ENCODE data around the gene B4GALT4.

B4GALT4 gene

DNA sequence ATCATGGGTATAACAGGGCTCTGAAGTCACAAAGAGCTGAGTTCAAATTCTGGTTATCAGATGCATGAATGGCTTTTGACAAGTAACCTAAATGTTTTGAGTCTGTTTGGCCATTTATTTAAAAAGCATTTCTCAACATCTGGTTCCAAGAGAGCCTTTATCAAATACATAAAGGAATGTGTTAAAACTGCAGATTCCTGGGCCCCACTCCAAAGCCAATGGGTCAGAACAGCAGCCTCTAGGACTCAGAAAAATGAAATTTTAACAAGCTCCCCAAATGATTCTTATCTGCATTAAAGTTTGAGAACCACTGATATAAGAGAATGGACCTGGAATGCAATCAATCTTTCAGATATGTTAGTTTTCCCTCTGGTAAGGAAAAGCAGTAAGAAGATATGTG lies 3.4 kb downstream of the B4GALT4 start:
- no peak for DNase-seq (ENCODE audit: low read depth in 1 of 2, low spot score in 1 of 2)

DNA sequence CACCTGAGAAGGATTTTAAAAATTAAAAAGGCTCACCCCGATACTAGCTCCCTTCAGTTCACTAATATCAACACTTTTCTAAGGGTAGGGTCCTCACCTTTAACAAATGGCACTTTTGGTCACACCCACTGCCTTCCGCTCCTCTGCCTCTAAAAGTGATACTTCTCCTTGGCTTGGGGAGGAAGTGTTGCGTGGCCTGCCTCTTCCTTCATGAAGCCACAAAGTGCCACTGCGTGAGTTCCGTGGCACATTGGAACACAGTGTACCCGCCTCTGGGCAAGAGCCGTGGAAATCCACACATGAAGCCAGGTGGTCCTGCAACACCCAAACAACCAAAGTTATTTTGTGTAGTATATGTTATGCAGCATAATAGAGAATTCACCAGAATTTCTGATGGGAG lies 3.9 kb downstream of the B4GALT4 start:
- no peak for DNase-seq (ENCODE audit: low read depth in 1 of 2, low spot score in 1 of 2)

- DNase-seq (ENCODE audit: low read depth in 1 of 2, low spot score in 1 of 2) = no peak
Observed at GRCh38 chr3:119235151-119235550, 5.5 kb downstream of the B4GALT4 start.

DNA sequence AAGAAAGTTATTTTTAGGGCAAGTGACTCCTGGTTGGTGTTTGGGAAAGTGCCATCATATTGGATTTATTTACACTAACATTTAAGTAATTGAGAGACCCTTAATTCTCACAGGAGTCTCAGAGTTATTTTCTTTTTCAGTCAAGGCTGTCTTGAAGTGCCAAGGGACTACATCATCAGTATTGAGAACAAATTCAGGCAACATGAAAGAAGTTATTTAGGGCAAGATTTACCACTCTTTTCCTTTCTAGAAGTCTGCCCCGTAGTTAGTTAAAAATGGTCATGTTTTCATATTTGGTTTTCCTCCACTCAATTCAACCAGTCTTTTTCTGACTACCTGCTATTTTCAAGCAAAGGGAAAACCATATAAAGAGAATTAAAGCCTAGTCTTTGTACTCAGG lies 6.1 kb downstream of the B4GALT4 start:
- DNase-seq (ENCODE audit: low read depth in 1 of 2, low spot score in 1 of 2) = no peak

DNA sequence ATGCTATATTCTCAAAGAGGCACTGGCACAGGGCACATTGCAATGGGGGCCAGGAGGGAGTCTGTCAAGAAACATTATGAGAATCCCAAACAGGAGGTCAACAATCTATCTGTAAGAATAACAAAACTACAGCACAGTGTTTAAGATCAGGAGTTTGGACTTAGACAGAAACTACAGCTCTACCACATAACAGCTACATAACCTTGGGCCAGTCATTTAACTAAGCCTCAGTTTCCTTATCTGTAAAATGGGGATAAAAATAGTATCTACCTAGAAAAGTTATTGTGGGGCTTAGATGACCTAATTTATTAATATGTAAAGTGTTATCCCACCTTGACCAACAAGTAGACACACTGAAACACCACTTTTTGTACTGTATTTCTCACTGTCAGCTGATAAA lies 9.9 kb downstream of the B4GALT4 start:
- no peak for DNase-seq (ENCODE audit: low read depth in 1 of 2, low spot score in 1 of 2)

- no peak for DNase-seq (ENCODE audit: low read depth in 1 of 2, low spot score in 1 of 2)
Observed at GRCh38 chr3:119230071-119230470, 10.6 kb downstream of the B4GALT4 start.

DNA sequence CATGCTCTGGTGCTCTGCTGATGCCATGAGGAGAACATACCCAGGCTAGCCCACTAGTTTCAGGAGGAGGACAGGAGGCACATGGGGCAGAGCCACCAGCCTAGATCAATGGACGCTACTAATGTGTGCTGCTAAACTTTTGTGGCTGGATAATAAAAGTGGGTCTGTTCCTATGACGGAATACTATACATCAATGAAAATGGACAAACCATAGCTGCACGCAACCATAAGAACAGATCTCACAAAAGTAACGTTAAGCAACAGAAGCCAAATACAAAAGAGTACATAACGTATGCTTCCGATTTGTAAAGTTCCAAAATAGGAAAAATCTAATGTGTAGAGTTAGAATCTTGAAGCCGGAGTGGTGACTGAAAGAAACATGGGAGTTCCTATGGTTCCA lies 11.5 kb downstream of the B4GALT4 start:
- no peak for DNase-seq (ENCODE audit: low read depth in 1 of 2, low spot score in 1 of 2)

GRCh38 chr3:119228373-119229145 lies 12.1 kb downstream of the B4GALT4 start:
- no peak for DNase-seq (ENCODE audit: low read depth in 1 of 2, low spot score in 1 of 2)

GRCh38 chr3:119227070-119227850 lies 13.4 kb downstream of the B4GALT4 start:
- no peak for DNase-seq (ENCODE audit: low read depth in 1 of 2, low spot score in 1 of 2)

DNA sequence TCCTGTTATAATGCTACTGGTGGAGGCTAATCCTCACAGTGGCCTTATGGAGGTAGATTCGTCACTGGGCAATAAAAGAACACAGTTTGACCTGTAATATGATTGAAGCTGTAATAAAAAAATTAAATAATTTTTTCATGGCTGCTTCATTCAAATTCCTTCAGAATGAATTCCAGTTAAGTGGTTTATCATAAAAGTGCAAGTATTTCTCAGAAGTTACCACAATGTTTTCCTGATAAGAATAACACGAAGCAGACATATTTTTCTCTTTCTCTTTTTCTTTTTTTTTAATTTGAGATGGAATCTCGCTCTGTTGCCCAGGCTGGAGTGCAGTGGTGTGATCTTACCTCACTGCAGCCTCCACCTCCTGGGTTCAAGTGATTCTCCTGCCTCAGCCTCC lies 15.6 kb downstream of the B4GALT4 start:
- DNase-seq (ENCODE audit: low read depth in 1 of 2, low spot score in 1 of 2) = no peak

DNA sequence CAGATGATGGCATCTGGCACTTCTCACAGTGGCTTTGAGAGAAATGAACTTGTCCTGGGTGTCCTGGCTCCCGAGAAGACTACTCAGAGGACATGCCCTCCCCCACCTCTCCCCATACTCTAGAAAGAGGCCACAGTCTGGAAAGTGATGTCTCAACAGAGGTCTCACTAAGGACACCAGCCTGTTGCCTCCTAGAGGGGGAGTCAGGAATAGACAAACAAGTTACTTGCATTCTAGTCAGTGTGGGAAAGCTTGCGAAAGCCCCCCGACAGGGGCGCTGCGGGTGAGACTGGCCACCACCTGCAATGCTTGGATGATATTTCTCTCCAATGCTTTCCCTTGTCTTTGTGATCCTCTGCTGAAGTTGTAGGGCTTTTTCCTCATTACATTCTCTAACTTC lies 17.2 kb downstream of the B4GALT4 start:
- DNase-seq (ENCODE audit: low read depth in 1 of 2, low spot score in 1 of 2) = no peak

DNA sequence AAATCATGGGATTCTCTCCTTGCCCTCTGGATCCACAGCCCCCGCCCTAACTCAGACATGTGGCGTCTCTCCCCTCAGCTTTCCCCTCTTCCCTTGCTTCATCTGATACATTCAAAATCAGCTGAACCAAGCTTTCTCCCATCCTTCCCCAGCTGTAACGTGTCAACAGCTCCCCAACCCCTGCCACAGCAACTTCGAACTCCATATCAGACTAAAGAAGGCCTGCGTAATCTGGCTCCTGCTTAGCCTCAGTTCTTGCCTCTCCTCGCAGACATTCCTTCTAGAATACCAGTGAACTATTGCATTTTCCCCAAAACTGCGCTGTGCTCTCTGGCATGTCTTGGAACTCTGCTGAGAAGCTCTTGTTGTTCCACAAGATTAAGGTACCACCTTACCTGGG lies 18.3 kb downstream of the B4GALT4 start:
- no peak for DNase-seq (ENCODE audit: low read depth in 1 of 2, low spot score in 1 of 2)

DNA sequence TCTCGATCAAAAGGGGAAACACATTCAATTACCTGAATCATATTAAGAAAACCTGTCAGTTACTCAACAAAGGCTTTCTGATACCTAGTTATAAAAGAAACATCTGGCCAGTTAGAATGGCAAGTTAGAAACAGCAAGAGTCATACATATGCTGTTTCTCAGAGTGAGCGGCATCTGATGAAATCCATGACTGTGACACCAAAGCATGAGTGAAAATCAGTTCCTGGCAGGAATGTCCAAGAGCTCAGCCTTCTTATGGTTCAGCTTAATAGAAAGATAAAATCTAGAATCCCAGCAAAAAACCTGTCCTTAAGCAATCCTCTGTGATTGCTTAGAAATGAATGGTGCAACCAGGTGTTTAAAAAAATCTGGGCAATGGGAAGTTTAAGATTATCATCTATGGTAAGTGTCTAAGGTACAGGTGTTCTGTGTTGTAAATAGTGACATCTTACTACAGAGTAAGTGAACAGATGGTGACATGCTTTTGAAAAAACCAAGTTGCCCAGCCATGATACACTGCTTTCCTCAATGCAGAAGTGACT lies 18.8 kb downstream of the B4GALT4 start:
- no peak for DNase-seq (ENCODE audit: low read depth in 1 of 2, low spot score in 1 of 2)

DNA sequence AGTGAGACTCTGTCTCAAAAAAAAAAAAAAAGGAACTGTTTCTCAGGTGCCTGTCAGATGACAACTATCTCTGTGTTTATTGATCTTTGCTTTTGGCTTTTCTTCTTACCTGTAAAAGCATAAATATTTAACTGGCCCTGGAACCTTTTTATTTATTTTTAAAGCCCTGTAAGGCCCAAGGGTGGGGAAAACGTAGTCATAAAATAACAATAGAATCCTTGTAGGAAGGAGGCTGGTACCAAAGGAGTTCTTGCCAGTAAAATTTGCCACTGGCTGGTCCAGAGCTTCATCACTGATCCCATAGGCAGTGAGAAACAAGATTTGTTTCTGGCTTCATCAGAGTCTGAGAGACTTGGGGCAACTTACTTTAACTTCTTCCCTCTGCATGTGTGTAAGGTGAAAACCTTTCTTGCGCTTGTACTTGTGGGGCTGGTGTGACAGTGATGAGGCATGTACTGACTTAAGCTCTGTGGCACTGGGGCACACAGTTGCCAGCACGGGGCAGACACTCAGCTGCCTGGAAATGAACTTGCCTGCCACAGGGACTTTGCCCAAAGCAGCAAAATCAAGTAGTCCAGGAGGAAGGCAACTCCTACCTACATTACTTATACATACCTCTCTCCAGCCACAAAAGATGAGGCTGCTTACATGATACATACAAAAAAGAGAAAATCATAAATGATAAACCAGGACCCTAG lies 19.6 kb downstream of the B4GALT4 start:
- no peak for DNase-seq (ENCODE audit: low read depth in 1 of 2, low spot score in 1 of 2)

- no peak for DNase-seq (ENCODE audit: low read depth in 1 of 2, low spot score in 1 of 2)
Observed at GRCh38 chr3:119220198-119220597, 20.5 kb downstream of the B4GALT4 start.

- no peak for DNase-seq (ENCODE audit: low read depth in 1 of 2, low spot score in 1 of 2)
Observed at GRCh38 chr3:119219069-119219468, 21.6 kb downstream of the B4GALT4 start.

DNA sequence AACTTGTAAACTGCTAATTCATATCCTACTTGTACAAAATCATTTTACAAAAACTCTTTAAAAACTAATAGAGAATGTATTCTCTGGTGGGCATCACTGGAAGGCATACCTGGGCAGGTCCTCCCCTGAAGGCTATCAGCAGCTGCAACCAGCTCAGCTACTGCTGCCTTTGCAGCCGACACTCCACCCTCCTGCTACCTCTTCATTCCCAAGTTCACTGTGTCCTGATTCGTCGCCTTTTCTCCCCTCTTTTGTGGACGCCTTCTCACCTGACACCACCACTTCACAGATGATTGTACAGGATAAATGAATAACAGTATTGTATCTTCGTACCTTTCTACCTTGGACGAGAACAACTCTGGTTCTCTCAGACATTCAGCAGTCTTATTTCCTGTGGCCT lies 28.9 kb downstream of the B4GALT4 start:
- DNase-seq (ENCODE audit: low read depth in 1 of 2, low spot score in 1 of 2) = no peak

- no peak for DNase-seq (ENCODE audit: low read depth in 1 of 2, low spot score in 1 of 2)
Observed at GRCh38 chr3:119211193-119211592, 29.5 kb downstream of the B4GALT4 start.

- DNase-seq (ENCODE audit: low read depth in 1 of 2, low spot score in 1 of 2) = no peak
Observed at GRCh38 chr3:119207512-119207875, 33.2 kb downstream of the B4GALT4 start.

DNA sequence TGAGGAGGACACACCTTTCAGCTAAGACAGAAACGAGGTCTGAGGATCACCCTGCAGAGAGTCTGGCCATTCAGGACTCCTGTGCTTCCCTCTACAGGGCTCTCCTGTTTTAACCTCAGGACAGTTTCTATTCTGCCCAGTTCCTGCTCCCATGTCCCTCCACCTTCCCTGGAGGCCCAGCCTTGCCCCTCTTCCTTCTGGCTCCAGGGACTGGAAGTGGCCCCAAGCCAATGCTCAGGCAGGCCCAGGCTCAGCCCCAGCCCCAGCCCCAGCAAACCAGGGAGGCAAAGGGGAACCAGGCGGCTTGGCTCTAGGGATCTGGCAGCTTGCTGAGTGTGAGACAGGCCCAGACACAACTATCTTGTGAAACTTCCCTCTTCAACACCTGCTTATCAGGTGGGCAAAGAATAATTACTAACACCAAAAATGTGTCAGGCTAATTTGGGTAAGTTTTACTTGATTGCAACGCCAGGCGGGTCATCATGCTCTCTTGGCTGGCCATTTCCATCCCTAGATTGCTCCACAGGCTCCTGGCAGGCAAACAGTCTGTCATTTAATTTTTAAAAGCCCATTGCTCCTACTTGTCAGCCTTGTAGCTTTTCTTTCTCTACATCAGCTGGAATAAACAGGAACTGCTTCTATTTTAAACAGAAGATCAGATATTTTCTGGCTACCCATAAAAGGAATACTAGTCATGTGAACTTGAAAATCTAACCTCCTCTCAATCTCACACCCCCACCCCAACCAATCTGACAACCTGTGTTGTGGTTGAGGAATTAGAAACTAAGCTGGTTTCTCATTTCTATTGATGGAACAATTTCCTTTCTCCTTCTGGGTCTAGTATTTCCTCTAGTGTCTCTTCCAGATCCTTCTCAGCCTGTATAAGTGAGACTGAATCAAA lies 33.8 kb downstream of the B4GALT4 start:
- DNase-seq (ENCODE audit: low read depth in 1 of 2, low spot score in 1 of 2) = no peak

DNA sequence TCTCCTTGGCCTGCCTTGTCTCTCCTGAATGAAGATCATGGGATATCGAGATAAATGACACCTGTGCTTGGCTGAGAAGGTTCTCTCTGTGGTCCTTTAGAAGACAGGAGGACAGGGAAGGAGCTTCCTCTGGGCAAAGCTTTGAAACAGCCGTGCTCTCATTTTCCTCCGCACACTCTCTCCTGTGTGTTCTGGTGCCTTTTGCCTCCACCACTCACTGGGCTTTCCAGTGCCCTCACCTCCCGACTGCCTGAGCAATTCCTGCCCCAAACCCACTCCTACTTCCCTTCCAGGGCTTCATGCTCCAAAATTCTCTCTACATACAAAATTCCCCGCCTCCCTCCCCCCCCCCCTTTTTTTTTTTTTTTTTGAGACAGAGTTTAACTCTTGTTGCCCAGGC lies 35.0 kb downstream of the B4GALT4 start:
- no peak for DNase-seq (ENCODE audit: low read depth in 1 of 2, low spot score in 1 of 2)
